GM12878 (cell line): Measurements from ENCODE around the gene TMEM14A. TPM values are rescaled to one million over a fixed set of nuclear protein-coding genes. Genes with fewer than 3 reads are reported as not detected.

ENCODE experiments used
- ATAC-seq: fragments of 200-7000 bp; cut with Tn5 transposase; 3 replicates; pipeline ENCODE4 v1.9.1; 2020; ENCODE audit warnings: mild to moderate bottlenecking, moderate library complexity
- BruUV-seq: library from RNA; stranded (reverse); fragments of 400-500 nt; replicated peaks from 2 replicates; lab custom pipeline; 2021; lab: Mats Ljungman, UMichigan
- CTCF ChIA-PET: fragments of 300-600 bp; sonication (Branson Sonifier 250); formaldehyde crosslinking; extraction: SDS; loops from one replicate; lab custom pipeline; 2021; ENCODE audit warnings: inconsistent platforms; lab: Yijun Ruan, JAX
- POLR2A ChIA-PET: fragments of 350-600 bp; formaldehyde crosslinking; extraction: SDS; loops from one replicate; lab custom pipeline; 2021; ENCODE audit warnings: inconsistent platforms; lab: Charles Lee
- RAD21 ChIA-PET: fragments of 300-600 bp; sonication (Branson Sonifier 250); formaldehyde crosslinking; loops from one replicate; lab custom pipeline; 2023; ENCODE audit warnings: antibody characterized with exemption; ENCODE audit not compliant: unreplicated experiment; lab: Charles Lee
- SMC1A ChIA-PET: fragments of 300-600 bp; sonication (Branson Sonifier 250); formaldehyde crosslinking; loops from one replicate; lab custom pipeline; 2023; ENCODE audit not compliant: unreplicated experiment, uncharacterized antibody; lab: Charles Lee
- DNase-seq: peaks from one replicate; pipeline ENCODE4 v3.0.0-alpha.2; 2011; ENCODE audit warnings: low read depth, low spot score
- FAIRE-seq: peaks from 3 replicates; lab custom pipeline; 2011; peaks lifted over from hg19 to GRCh38; lab: Jason Lieb, UNC
- H2AFZ ChIP-seq: 2 replicates; pipeline ENCODE4 v1.6.0; 2011; ENCODE audit warnings: low read depth, low read length, control low read depth; ENCODE audit not compliant: control insufficient read depth
- H3K27ac ChIP-seq: 2 replicates; pipeline ENCODE4 v1.5.1; 2011; ENCODE audit warnings: control low read depth; ENCODE audit not compliant: control insufficient read depth, insufficient read depth
- H3K27me3 ChIP-seq, 2 experiments: replicated peaks in 1 of 2; 2 replicates each; pipeline versions ENCODE4 v1.6.0 to v1.6.1; 2011; ENCODE audit warnings: low read length in 1 of 2; ENCODE audit not compliant: control insufficient read depth in 2 of 2, insufficient read depth in 2 of 2
- H3K36me3 ChIP-seq, 2 experiments: 2 replicates each; pipeline ENCODE4 v1.5.1; 2011; ENCODE audit warnings: low read length in 1 of 2; ENCODE audit not compliant: control insufficient read depth in 2 of 2, insufficient read depth in 2 of 2
- H3K4me1 ChIP-seq: 2 replicates; pipeline ENCODE4 v1.6.1; 2011; ENCODE audit warnings: mild to moderate bottlenecking, low read length, moderate library complexity, mixed read lengths; ENCODE audit not compliant: control insufficient read depth, insufficient read depth
- H3K4me2 ChIP-seq: 2 replicates; pipeline ENCODE4 v1.6.0; 2011; ENCODE audit warnings: control low read depth; ENCODE audit not compliant: control insufficient read depth, insufficient read depth
- H3K4me3 ChIP-seq: fragments of 200-600 bp; sonication (generic); 2 replicates; pipeline ENCODE4 v1.5.1; 2016
- H3K79me2 ChIP-seq: 2 replicates; pipeline ENCODE4 v1.6.0; 2011; ENCODE audit warnings: low read length; ENCODE audit not compliant: control insufficient read depth, insufficient read depth
- H3K9ac ChIP-seq: 2 replicates; pipeline ENCODE4 v1.8.0; 2011; ENCODE audit warnings: low read length, control low read depth, mixed read lengths; ENCODE audit not compliant: control insufficient read depth, insufficient read depth
- H3K9me3 ChIP-seq: replicated peaks from 3 replicates; pipeline ENCODE4 v1.5.1; 2011; ENCODE audit warnings: mild to moderate bottlenecking, low read length; ENCODE audit not compliant: control insufficient read depth, insufficient read depth
- H4K20me1 ChIP-seq: 2 replicates; pipeline ENCODE4 v1.6.0; 2011; ENCODE audit not compliant: control insufficient read depth, insufficient read depth
- BRCA1 ChIP-seq: IDR thresholded peaks from 2 replicates; pipeline ENCODE4 v1.6.1; 2011; ENCODE audit warnings: low read depth, low read length, improper control_type of control experiment
- HDGF ChIP-seq: fragments of 450-650 bp; IDR thresholded peaks from 2 replicates; pipeline ENCODE4 v1.6.1; 2016; ENCODE audit warnings: antibody characterized with exemption
- IKZF1 ChIP-seq: fragments of 450-650 bp; conservative IDR thresholded peaks from 2 replicates; pipeline ENCODE4 v1.6.1; 2017; ENCODE audit warnings: antibody characterized with exemption, mild to moderate bottlenecking
- NFIC ChIP-seq: IDR thresholded peaks from 2 replicates; pipeline ENCODE4 v1.6.1; 2012; ENCODE audit warnings: low read depth, mild to moderate bottlenecking, inconsistent platforms, low read length, moderate library complexity
- NFYB ChIP-seq: IDR thresholded peaks from 2 replicates; pipeline ENCODE4 v1.6.1; 2011; ENCODE audit warnings: low read depth, mild to moderate bottlenecking, low read length, improper control_type of control experiment, moderate library complexity; ENCODE audit not compliant: insufficient read depth
- RAD21 ChIP-seq: IDR thresholded peaks from 2 replicates; pipeline ENCODE4 v1.6.1; 2011; ENCODE audit warnings: mild to moderate bottlenecking, low read depth, low read length, moderate library complexity; ENCODE audit not compliant: insufficient read depth
- RUNX3 ChIP-seq: IDR thresholded peaks from 2 replicates; pipeline ENCODE4 v1.6.1; 2012; ENCODE audit warnings: low read length, inconsistent platforms
- SMAD1 ChIP-seq: fragments of 450-650 bp; IDR thresholded peaks from 2 replicates; pipeline ENCODE4 v1.6.1; 2018; ENCODE audit warnings: mild to moderate bottlenecking, low read depth; ENCODE audit not compliant: partially characterized antibody
- SRF ChIP-seq, 2 experiments: IDR thresholded peaks; 2 replicates each; pipeline ENCODE4 v1.6.1; 2011; ENCODE audit warnings: low read depth in 2 of 2, low read length in 2 of 2, mild to moderate bottlenecking in 1 of 2, moderate library complexity in 1 of 2
- WRNIP1 ChIP-seq: IDR thresholded peaks from 2 replicates; pipeline ENCODE4 v1.6.1; 2011; ENCODE audit warnings: low read depth, low read length, improper control_type of control experiment, borderline replicate concordance
- ZNF207 ChIP-seq: fragments of 450-650 bp; IDR thresholded peaks from 2 replicates; pipeline ENCODE4 v1.6.1; 2014; ENCODE audit warnings: antibody characterized with exemption, mild to moderate bottlenecking, borderline replicate concordance
- WGBS: methylation state at CpG from one replicate; pipeline ENCODE4 v1.1.6; 2016; ENCODE audit warnings: low lambda C conversion rate; ENCODE audit not compliant: insufficient replicate concordance, insufficient coverage; ENCODE audit errors: missing lambda C conversion rate; 5-methylcytosine and 5-hydroxymethylcytosine counted together
- in situ Hi-C: fragments of 300-500 bp; cut with MboI; formaldehyde crosslinking; loops from 9 replicates; pipeline ENCODE4 v1.14.3; 2018; ENCODE audit warnings: mixed read lengths
- intact Hi-C: fragments of 100-400 bp; cut with micrococcal nuclease; formaldehyde crosslinking; loops from one replicate; pipeline ENCODE4 v1.14.2; 2022; ENCODE audit not compliant: unreplicated experiment
- polyA plus RNA-seq, 11 experiments: library from polyadenylated mRNA; depleted of rRNA in 4 of 11; unstranded in 6 of 11; stranded (reverse) in 5 of 11; fragments of >200 nt; fragmentation: Nextera tagmentation in 4 of 11; fragmentation: Illumina TruSeq in 1 of 11; extraction: Ambion mirVana in 4 of 11; extraction: Trizol in 1 of 11; gene quantifications; 1 replicate in 1 of 11; 2 replicates in 10 of 11; pipeline versions ENCODE4 v1.2.1 to v1.2.3, GENCODE V29; 2011 to 2016; ENCODE audit warnings: inconsistent platforms in 2 of 11, missing spikeins in 2 of 11, low read depth in 1 of 11
- total RNA-seq, 4 experiments: library from RNA; depleted of rRNA in 3 of 4; stranded (reverse); fragments of >200 nt in 3 of 4; fragmentation: Illumina TruSeq in 1 of 4; extraction: Trizol in 1 of 4; gene quantifications; 2 replicates each; pipeline versions ENCODE4 v1.2.1 to v1.2.3, GENCODE V29; 2013 to 2021
- TF ChIP-seq, protein P1 (sequence below): IDR thresholded peaks from 2 replicates; pipeline ENCODE4 v1.6.1; 2012; ENCODE audit warnings: low read length, inconsistent platforms
- TF ChIP-seq, protein P2 (sequence below): fragments of 450-650 bp; IDR thresholded peaks from 2 replicates; pipeline ENCODE4 v1.6.1; 2016; ENCODE audit warnings: mild to moderate bottlenecking
- TF ChIP-seq, protein P3 (sequence below): IDR thresholded peaks from 2 replicates; pipeline ENCODE4 v1.6.1; 2012; ENCODE audit warnings: low read depth, low read length, improper control_type of control experiment
- TF ChIP-seq, protein P4 (sequence below): fragments of 450-650 bp; IDR thresholded peaks from 2 replicates; pipeline ENCODE4 v1.6.1; 2017; ENCODE audit warnings: mild to moderate bottlenecking, moderate library complexity

TMEM14A gene
- total and polyA plus RNA-seq, 10 of the 15 experiments (the other 5 are each of a cell fraction or from before 2014, with no cell fraction given): 15.6 to 143 (median 33.1) TPM

DNA sequence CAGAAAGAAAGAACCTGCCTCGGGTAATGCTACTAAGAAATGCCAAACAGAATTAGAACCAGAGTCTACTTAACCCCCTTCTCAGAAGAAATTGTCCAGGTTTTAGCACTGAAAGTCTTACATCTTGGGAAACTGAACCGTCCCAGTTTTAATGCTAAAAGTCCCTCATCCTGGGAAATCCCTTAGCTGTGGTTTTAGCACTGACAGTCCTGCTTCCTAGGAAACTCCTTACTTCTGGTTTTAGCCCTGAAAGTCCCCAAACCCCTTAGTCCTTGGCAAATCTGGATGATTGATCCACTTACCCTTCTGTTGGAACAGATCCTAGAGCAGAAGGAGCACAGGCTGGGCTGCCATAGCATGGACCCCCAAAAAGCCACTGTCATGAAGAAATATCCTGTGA is 4.8 kb upstream of the TMEM14A start:
- TF ChIP-seq, protein P1, sequence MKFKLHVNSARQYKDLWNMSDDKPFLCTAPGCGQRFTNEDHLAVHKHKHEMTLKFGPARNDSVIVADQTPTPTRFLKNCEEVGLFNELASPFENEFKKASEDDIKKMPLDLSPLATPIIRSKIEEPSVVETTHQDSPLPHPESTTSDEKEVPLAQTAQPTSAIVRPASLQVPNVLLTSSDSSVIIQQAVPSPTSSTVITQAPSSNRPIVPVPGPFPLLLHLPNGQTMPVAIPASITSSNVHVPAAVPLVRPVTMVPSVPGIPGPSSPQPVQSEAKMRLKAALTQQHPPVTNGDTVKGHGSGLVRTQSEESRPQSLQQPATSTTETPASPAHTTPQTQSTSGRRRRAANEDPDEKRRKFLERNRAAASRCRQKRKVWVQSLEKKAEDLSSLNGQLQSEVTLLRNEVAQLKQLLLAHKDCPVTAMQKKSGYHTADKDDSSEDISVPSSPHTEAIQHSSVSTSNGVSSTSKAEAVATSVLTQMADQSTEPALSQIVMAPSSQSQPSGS: no peak
- TF ChIP-seq IKZF1 (peak; percentile 36; the same call in 1 of the 2 replicates), NFYB (no peak), NFIC (no peak), HDGF (no peak), SMAD1 (no peak), BRCA1 (no peak), SRF (IDR thresholded peaks at IDR 0.05; ENCODE audit: low read depth in 2 of 2, low read length in 2 of 2) (no peak), RUNX3 (peak; percentile 17; the same call in 1 of the 2 replicates), WRNIP1 (no peak), ZNF207 (no peak), RAD21 (no peak)
- TF ChIP-seq, protein P2, sequence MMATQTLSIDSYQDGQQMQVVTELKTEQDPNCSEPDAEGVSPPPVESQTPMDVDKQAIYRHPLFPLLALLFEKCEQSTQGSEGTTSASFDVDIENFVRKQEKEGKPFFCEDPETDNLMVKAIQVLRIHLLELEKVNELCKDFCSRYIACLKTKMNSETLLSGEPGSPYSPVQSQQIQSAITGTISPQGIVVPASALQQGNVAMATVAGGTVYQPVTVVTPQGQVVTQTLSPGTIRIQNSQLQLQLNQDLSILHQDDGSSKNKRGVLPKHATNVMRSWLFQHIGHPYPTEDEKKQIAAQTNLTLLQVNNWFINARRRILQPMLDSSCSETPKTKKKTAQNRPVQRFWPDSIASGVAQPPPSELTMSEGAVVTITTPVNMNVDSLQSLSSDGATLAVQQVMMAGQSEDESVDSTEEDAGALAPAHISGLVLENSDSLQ: no peak
- TF ChIP-seq, protein P3, sequence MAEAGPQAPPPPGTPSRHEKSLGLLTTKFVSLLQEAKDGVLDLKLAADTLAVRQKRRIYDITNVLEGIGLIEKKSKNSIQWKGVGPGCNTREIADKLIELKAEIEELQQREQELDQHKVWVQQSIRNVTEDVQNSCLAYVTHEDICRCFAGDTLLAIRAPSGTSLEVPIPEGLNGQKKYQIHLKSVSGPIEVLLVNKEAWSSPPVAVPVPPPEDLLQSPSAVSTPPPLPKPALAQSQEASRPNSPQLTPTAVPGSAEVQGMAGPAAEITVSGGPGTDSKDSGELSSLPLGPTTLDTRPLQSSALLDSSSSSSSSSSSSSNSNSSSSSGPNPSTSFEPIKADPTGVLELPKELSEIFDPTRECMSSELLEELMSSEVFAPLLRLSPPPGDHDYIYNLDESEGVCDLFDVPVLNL: no peak
- TF ChIP-seq, protein P4, sequence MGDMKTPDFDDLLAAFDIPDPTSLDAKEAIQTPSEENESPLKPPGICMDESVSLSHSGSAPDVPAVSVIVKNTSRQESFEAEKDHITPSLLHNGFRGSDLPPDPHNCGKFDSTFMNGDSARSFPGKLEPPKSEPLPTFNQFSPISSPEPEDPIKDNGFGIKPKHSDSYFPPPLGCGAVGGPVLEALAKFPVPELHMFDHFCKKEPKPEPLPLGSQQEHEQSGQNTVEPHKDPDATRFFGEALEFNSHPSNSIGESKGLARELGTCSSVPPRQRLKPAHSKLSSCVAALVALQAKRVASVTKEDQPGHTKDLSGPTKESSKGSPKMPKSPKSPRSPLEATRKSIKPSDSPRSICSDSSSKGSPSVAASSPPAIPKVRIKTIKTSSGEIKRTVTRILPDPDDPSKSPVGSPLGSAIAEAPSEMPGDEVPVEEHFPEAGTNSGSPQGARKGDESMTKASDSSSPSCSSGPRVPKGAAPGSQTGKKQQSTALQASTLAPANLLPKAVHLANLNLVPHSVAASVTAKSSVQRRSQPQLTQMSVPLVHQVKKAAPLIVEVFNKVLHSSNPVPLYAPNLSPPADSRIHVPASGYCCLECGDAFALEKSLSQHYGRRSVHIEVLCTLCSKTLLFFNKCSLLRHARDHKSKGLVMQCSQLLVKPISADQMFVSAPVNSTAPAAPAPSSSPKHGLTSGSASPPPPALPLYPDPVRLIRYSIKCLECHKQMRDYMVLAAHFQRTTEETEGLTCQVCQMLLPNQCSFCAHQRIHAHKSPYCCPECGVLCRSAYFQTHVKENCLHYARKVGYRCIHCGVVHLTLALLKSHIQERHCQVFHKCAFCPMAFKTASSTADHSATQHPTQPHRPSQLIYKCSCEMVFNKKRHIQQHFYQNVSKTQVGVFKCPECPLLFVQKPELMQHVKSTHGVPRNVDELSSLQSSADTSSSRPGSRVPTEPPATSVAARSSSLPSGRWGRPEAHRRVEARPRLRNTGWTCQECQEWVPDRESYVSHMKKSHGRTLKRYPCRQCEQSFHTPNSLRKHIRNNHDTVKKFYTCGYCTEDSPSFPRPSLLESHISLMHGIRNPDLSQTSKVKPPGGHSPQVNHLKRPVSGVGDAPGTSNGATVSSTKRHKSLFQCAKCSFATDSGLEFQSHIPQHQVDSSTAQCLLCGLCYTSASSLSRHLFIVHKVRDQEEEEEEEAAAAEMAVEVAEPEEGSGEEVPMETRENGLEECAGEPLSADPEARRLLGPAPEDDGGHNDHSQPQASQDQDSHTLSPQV: no peak
- Histone ChIP-seq H3K4me2 (peak overlapping the region; percentile 86), H3K36me3 (no peaks in the 10 kb centered on the region), H3K27me3 (no peaks in the 10 kb centered on the region), H3K79me2 (peaks cover 10% of the 10 kb centered on the region), H4K20me1 (no peaks in the 10 kb centered on the region), H3K27ac (no peak overlapping the region), H3K4me3 (peak overlapping the region; percentile 73), H3K4me1 (peaks cover 28% of the 10 kb centered on the region), H3K9ac (peak overlapping the region; percentile 75; the same call in 1 of the 2 replicates), H3K9me3 (no peaks in the 10 kb centered on the region), H2AFZ (no peak overlapping the region)
- FAIRE-seq (no peak), ATAC-seq (no peak), DNase-seq (no peak)
- SMC1A ChIA-PET: interaction anchor here (0.8 to 2.8 kb wide), 5 partner anchors 14 to 402 kb away, joined by 3 to 25 read pairs (median 4); partner anchors contain the start of gene EFHC1
- CTCF ChIA-PET: interaction anchor here (1.0 to 2.7 kb wide), 5 partner anchors 15 to 380 kb away, joined by 3 to 29 read pairs (median 5); no protein-coding TSS in a partner anchor
- no TSS peak for BruUV-seq
- RAD21 ChIA-PET: interaction anchor here (0.9 to 2.5 kb wide), 4 partner anchors 14 to 251 kb away, joined by 3 to 10 read pairs (median 3); no protein-coding TSS in a partner anchor
- in situ Hi-C loops: loop anchor here (10.0 kb wide), 1 partner anchor 501 kb away; no protein-coding TSS in a partner anchor
- POLR2A ChIA-PET: no interaction called here
- WGBS: 45% methylated on average over 2 of the region's 2 CpGs
- intact Hi-C loops: no loop called here
